HCT116 (cell line): Measurements from ENCODE around the gene SCN1B. TPM values are rescaled to one million over a fixed set of nuclear protein-coding genes. Genes with fewer than 3 reads are reported as not detected.

ENCODE experiments used
- ATAC-seq: fragments of 200-7000 bp; cut with Tn5 transposase; 2 replicates; pipeline ENCODE4 v1.9.1; 2020; ENCODE audit warnings: mild to moderate bottlenecking, moderate library complexity
- BruUV-seq: library from RNA; stranded (reverse); fragments of 400-500 nt; replicated peaks from 2 replicates; lab custom pipeline; 2021; lab: Mats Ljungman, UMichigan
- CTCF ChIA-PET: fragments of 300-600 bp; sonication (Branson Sonifier 250); formaldehyde crosslinking; loops from one replicate; lab custom pipeline; 2021; ENCODE audit warnings: antibody characterized with exemption; lab: Charles Lee
- POLR2A ChIA-PET: fragments of 300-600, 350-600 bp; sonication (Branson Sonifier 250); formaldehyde crosslinking; loops from one replicate; lab custom pipeline; 2021; ENCODE audit warnings: antibody characterized with exemption; lab: Charles Lee
- RAD21 ChIA-PET, 2 experiments: fragments of 300-600 bp; sonication (Branson Sonifier 250); formaldehyde crosslinking; loops; one replicate each; lab custom pipeline; 2023; ENCODE audit warnings: low total read pairs in 2 of 2; ENCODE audit not compliant: uncharacterized antibody in 2 of 2, unreplicated experiment in 2 of 2, low non-redundant PET in 1 of 2; lab: Charles Lee
- DNase-seq: peaks from one replicate; pipeline ENCODE4 v3.0.0-alpha.2; 2010; ENCODE audit warnings: low read depth, low spot score
- H2AFZ ChIP-seq: fragments of 200-600 bp; shearing (Covaris generic), sonication (generic); 2 replicates; pipeline ENCODE4 v1.6.1; 2017; ENCODE audit warnings: low read depth, mixed run types, mixed read lengths, antibody characterized with exemption, low read length; ENCODE audit not compliant: poor library complexity, severe bottlenecking
- H3K27ac ChIP-seq: 2 replicates; pipeline ENCODE4 v1.5.1; 2012; ENCODE audit warnings: low read depth, low read length
- H3K27me3 ChIP-seq: fragments of 200-600 bp; sonication (generic); 2 replicates; pipeline ENCODE4 v1.6.1; 2016; ENCODE audit warnings: mixed run types, low read length, mixed read lengths; ENCODE audit not compliant: insufficient read depth
- H3K36me3 ChIP-seq, 2 experiments: fragments of 200-500 bp in 1 of 2; fragments of 200-600 bp in 1 of 2; sonication (Bioruptor generic) in 1 of 2; sonication (generic) in 1 of 2; 2 replicates each; pipeline versions ENCODE4 v1.5.1 to v1.6.1; 2014 to 2016; ENCODE audit warnings: low read length in 2 of 2, inconsistent platforms in 1 of 2, mixed read lengths in 1 of 2, mixed run types in 1 of 2; ENCODE audit not compliant: insufficient read depth in 2 of 2, control insufficient read depth in 1 of 2
- H3K4me1 ChIP-seq, 2 experiments: fragments of 200-600 bp in 1 of 2; sonication (generic) in 1 of 2; 2 replicates each; pipeline versions ENCODE4 v1.5.1 to v1.6.1; 2012 to 2017; ENCODE audit warnings: low read length in 2 of 2, inconsistent platforms in 1 of 2, mild to moderate bottlenecking in 1 of 2, mixed read lengths in 1 of 2, mixed run types in 1 of 2, moderate library complexity in 1 of 2; ENCODE audit not compliant: insufficient read depth in 2 of 2, control insufficient read depth in 1 of 2
- H3K4me2 ChIP-seq: fragments of 200-600 bp; sonication (generic); 2 replicates; pipeline ENCODE4 v1.6.1; 2017; ENCODE audit warnings: mixed run types, low read length, mixed read lengths
- H3K4me3 ChIP-seq, 2 experiments: fragments of 200-600 bp in 1 of 2; sonication (generic) in 1 of 2; replicated peaks in 1 of 2; 2 replicates each; pipeline ENCODE4 v1.5.1; 2011 to 2016; ENCODE audit warnings: low read length in 2 of 2, control low read depth in 1 of 2, low read depth in 1 of 2, mild to moderate bottlenecking in 1 of 2, mixed read lengths in 1 of 2, mixed run types in 1 of 2
- H3K79me2 ChIP-seq: fragments of 200-600 bp; sonication (generic); 2 replicates; pipeline ENCODE4 v1.6.1; 2017; ENCODE audit warnings: mild to moderate bottlenecking, mixed run types, low read length, moderate library complexity, mixed read lengths; ENCODE audit not compliant: insufficient read depth
- H3K9ac ChIP-seq: fragments of 200-600 bp; sonication (generic); 2 replicates; pipeline ENCODE4 v1.6.1; 2016; ENCODE audit warnings: low read length, mixed read lengths
- H3K9me2 ChIP-seq: fragments of 200-600 bp; sonication (generic), shearing (Covaris generic); 2 replicates; pipeline ENCODE4 v1.6.1; 2017; ENCODE audit warnings: mixed run types, mild to moderate bottlenecking, moderate library complexity; ENCODE audit not compliant: insufficient read depth
- H3K9me3 ChIP-seq, 2 experiments: fragments of 200-500 bp in 1 of 2; fragments of 200-600 bp in 1 of 2; sonication (Bioruptor generic) in 1 of 2; sonication (generic) in 1 of 2; 2 replicates each; pipeline ENCODE4 v1.6.1; 2014 to 2017; ENCODE audit warnings: low read length in 2 of 2, mixed read lengths in 2 of 2, inconsistent platforms in 1 of 2, low read depth in 1 of 2, mild to moderate bottlenecking in 1 of 2, mixed run types in 1 of 2, moderate library complexity in 1 of 2; ENCODE audit not compliant: control insufficient read depth in 1 of 2, insufficient read depth in 1 of 2
- H4K20me1 ChIP-seq: fragments of 200-600 bp; sonication (generic), shearing (Covaris generic); 2 replicates; pipeline ENCODE4 v1.6.1; 2017; ENCODE audit warnings: mixed run types, mild to moderate bottlenecking, moderate library complexity; ENCODE audit not compliant: insufficient read depth
- ELF1 ChIP-seq: IDR thresholded peaks from 2 replicates; pipeline ENCODE4 v1.6.1; 2012; ENCODE audit warnings: low read depth, borderline replicate concordance
- EZH2 ChIP-seq: fragments of 200-600 bp; sonication (generic); IDR thresholded peaks from 2 replicates; pipeline ENCODE4 v1.6.1; 2017; ENCODE audit warnings: antibody characterized with exemption, mixed run types
- EZH2phosphoT487 ChIP-seq: fragments of 200-600 bp; IDR thresholded peaks from 2 replicates; pipeline ENCODE4 v1.6.1; 2018; ENCODE audit warnings: antibody characterized with exemption, borderline replicate concordance
- FOSL1 ChIP-seq: IDR thresholded peaks from 2 replicates; pipeline ENCODE4 v1.6.1; 2012; ENCODE audit warnings: low read depth
- JUND ChIP-seq: IDR thresholded peaks from 2 replicates; pipeline ENCODE4 v1.6.1; 2012
- POLR2A ChIP-seq: IDR thresholded peaks from 2 replicates; pipeline ENCODE4 v1.7.0; 2011; ENCODE audit warnings: borderline replicate concordance; ENCODE audit not compliant: insufficient read depth, insufficient read length; ENCODE audit errors: extremely low read depth
- RAD21 ChIP-seq: IDR thresholded peaks from 2 replicates; pipeline ENCODE4 v1.6.1; 2012; ENCODE audit warnings: low read depth, mild to moderate bottlenecking
- SIN3A ChIP-seq: IDR thresholded peaks from 2 replicates; pipeline ENCODE4 v1.6.1; 2012; ENCODE audit warnings: low read depth
- SP1 ChIP-seq: IDR thresholded peaks from 2 replicates; pipeline ENCODE4 v1.6.1; 2012; ENCODE audit warnings: low read depth
- SRF ChIP-seq: IDR thresholded peaks from 2 replicates; pipeline ENCODE4 v1.6.1; 2012; ENCODE audit warnings: low read depth
- TCF7L2 ChIP-seq: IDR thresholded peaks from 2 replicates; pipeline ENCODE4 v1.7.0; 2011; ENCODE audit warnings: borderline replicate concordance, inconsistent platforms; ENCODE audit not compliant: insufficient read depth, insufficient read length; ENCODE audit errors: extremely low read depth
- ZFX ChIP-seq: fragments of 450-650 bp; IDR thresholded peaks from 2 replicates; pipeline ENCODE4 v1.6.1; 2017
- intact Hi-C: fragments of 100-400 bp; cut with micrococcal nuclease; formaldehyde crosslinking; loops from 2 replicates; pipeline ENCODE4 v1.10.0; 2022
- total RNA-seq: library from RNA; stranded (reverse); gene quantifications from one replicate; pipeline ENCODE4 v1.2.1, GENCODE V29; 2021; ENCODE audit not compliant: unreplicated experiment
- TF ChIP-seq, protein P1 (sequence below): IDR thresholded peaks from 2 replicates; pipeline ENCODE4 v1.6.1; 2012; ENCODE audit warnings: low read depth
- TF ChIP-seq, protein P2 (sequence below): IDR thresholded peaks from 2 replicates; pipeline ENCODE4 v1.6.1; 2012
- TF ChIP-seq, protein P3 (sequence below): IDR thresholded peaks from 2 replicates; pipeline ENCODE4 v1.6.1; 2012
- TF ChIP-seq, protein P4 (sequence below), 3 experiments: fragments of 200-600 bp in 1 of 3; sonication (generic) in 1 of 3; IDR thresholded peaks in 2 of 3; conservative IDR thresholded peaks in 1 of 3; 2 replicates each; pipeline ENCODE4 v1.5.1; 2012 to 2017; ENCODE audit warnings: low read depth in 2 of 3, low read length in 2 of 3, antibody characterized with exemption in 1 of 3, borderline replicate concordance in 1 of 3, control low read depth in 1 of 3, mild to moderate bottlenecking in 1 of 3, mixed read lengths in 1 of 3, mixed run types in 1 of 3, moderate library complexity in 1 of 3; ENCODE audit not compliant: insufficient read depth in 1 of 3
- TF ChIP-seq, protein P5 (sequence below): IDR thresholded peaks from 2 replicates; pipeline ENCODE4 v1.6.1; 2011; ENCODE audit warnings: mild to moderate bottlenecking, low read length, moderate library complexity; ENCODE audit not compliant: insufficient replicate concordance; ENCODE audit errors: extremely low read depth

Gene SCN1B
- total RNA-seq, 1 experiment from 2014 or later = 6.6 TPM

DNA sequence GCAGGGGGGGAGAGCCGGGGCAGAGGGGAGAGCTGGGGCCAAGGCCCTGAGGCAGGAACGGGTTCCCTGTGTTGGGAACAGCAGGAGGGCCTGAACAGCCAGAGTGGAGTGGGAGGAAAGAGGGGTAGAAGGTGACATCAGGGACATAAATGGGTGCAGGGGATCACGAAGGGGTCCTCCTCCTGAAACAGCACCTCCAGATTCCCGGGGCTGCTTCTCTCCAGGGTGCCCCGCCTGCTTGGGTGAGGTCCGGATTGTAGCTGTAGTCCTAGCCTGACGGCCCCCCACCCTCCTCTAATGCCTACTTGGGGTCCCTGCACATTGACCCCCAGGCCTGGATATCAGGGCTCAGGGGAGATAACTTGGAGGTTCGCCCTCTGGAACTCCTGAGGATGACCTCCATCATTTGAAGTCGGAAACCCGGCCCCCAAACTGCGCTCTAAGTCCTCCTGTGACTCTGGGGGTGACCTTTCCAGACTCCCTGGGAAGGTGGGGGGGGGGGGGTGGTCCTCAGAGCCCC lies 473 bp upstream of the SCN1B start:
- Histone ChIP-seq H3K4me3 (peak overlapping the region; percentile 34 to 56), H3K79me2 (no peaks in the 10 kb centered on the region), H3K9me2 (no peaks in the 10 kb centered on the region), H3K27ac (no peak overlapping the region), H2AFZ (no peak overlapping the region), H4K20me1 (no peaks in the 10 kb centered on the region), H3K4me1 (peaks cover 9 to 27% of the 10 kb centered on the region in 2 experiments; a peak in 3 of 4 replicates), H3K27me3 (no peaks in the 10 kb centered on the region), H3K9ac (peak overlapping the region; percentile 45), H3K4me2 (peak overlapping the region; percentile 87), H3K9me3 (no peaks in the 10 kb centered on the region), H3K36me3 (peaks cover 0 to 6% of the 10 kb centered on the region in 2 experiments; a peak in 2 of 4 replicates)
- intact Hi-C loops = no loop called here
- DNase-seq (no peak), ATAC-seq (peak; percentile 9)
- no TSS peak for BruUV-seq
- POLR2A ChIA-PET = no interaction called here
- TF ChIP-seq, protein P1, sequence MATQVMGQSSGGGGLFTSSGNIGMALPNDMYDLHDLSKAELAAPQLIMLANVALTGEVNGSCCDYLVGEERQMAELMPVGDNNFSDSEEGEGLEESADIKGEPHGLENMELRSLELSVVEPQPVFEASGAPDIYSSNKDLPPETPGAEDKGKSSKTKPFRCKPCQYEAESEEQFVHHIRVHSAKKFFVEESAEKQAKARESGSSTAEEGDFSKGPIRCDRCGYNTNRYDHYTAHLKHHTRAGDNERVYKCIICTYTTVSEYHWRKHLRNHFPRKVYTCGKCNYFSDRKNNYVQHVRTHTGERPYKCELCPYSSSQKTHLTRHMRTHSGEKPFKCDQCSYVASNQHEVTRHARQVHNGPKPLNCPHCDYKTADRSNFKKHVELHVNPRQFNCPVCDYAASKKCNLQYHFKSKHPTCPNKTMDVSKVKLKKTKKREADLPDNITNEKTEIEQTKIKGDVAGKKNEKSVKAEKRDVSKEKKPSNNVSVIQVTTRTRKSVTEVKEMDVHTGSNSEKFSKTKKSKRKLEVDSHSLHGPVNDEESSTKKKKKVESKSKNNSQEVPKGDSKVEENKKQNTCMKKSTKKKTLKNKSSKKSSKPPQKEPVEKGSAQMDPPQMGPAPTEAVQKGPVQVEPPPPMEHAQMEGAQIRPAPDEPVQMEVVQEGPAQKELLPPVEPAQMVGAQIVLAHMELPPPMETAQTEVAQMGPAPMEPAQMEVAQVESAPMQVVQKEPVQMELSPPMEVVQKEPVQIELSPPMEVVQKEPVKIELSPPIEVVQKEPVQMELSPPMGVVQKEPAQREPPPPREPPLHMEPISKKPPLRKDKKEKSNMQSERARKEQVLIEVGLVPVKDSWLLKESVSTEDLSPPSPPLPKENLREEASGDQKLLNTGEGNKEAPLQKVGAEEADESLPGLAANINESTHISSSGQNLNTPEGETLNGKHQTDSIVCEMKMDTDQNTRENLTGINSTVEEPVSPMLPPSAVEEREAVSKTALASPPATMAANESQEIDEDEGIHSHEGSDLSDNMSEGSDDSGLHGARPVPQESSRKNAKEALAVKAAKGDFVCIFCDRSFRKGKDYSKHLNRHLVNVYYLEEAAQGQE = no peak
- TF ChIP-seq FOSL1 = no peak
- TF ChIP-seq TCF7L2 = no peak
- no peak for TF ChIP-seq EZH2
- TF ChIP-seq JUND = no peak
- no peak for TF ChIP-seq RAD21
- TF ChIP-seq ZFX = no peak
- TF ChIP-seq ELF1 = no peak
- no peak for TF ChIP-seq EZH2phosphoT487
- TF ChIP-seq, protein P2, sequence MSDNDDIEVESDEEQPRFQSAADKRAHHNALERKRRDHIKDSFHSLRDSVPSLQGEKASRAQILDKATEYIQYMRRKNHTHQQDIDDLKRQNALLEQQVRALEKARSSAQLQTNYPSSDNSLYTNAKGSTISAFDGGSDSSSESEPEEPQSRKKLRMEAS = no peak
- TF ChIP-seq, protein P3, sequence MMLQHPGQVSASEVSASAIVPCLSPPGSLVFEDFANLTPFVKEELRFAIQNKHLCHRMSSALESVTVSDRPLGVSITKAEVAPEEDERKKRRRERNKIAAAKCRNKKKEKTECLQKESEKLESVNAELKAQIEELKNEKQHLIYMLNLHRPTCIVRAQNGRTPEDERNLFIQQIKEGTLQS = no peak
- TF ChIP-seq, protein P4, sequence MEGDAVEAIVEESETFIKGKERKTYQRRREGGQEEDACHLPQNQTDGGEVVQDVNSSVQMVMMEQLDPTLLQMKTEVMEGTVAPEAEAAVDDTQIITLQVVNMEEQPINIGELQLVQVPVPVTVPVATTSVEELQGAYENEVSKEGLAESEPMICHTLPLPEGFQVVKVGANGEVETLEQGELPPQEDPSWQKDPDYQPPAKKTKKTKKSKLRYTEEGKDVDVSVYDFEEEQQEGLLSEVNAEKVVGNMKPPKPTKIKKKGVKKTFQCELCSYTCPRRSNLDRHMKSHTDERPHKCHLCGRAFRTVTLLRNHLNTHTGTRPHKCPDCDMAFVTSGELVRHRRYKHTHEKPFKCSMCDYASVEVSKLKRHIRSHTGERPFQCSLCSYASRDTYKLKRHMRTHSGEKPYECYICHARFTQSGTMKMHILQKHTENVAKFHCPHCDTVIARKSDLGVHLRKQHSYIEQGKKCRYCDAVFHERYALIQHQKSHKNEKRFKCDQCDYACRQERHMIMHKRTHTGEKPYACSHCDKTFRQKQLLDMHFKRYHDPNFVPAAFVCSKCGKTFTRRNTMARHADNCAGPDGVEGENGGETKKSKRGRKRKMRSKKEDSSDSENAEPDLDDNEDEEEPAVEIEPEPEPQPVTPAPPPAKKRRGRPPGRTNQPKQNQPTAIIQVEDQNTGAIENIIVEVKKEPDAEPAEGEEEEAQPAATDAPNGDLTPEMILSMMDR (IDR thresholded peaks at IDR 0.05 in 2 of 3, conservative IDR thresholded peaks at IDR 0.05 in 1 of 3; ENCODE audit: borderline replicate concordance in 1 of 3, insufficient read depth in 1 of 3, low read depth in 2 of 3, low read length in 2 of 3) = no peak
- TF ChIP-seq SIN3A = no peak
- no peak for TF ChIP-seq SRF
- TF ChIP-seq POLR2A = no peak
- no peak for TF ChIP-seq SP1
- TF ChIP-seq, protein P5, sequence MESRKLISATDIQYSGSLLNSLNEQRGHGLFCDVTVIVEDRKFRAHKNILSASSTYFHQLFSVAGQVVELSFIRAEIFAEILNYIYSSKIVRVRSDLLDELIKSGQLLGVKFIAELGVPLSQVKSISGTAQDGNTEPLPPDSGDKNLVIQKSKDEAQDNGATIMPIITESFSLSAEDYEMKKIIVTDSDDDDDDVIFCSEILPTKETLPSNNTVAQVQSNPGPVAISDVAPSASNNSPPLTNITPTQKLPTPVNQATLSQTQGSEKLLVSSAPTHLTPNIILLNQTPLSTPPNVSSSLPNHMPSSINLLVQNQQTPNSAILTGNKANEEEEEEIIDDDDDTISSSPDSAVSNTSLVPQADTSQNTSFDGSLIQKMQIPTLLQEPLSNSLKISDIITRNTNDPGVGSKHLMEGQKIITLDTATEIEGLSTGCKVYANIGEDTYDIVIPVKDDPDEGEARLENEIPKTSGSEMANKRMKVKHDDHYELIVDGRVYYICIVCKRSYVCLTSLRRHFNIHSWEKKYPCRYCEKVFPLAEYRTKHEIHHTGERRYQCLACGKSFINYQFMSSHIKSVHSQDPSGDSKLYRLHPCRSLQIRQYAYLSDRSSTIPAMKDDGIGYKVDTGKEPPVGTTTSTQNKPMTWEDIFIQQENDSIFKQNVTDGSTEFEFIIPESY = no peak
- CTCF ChIA-PET = no interaction called here
- RAD21 ChIA-PET = no interaction called here
